G401.6 (cell line): ENCODE data around the gene CSNK1A1L.
"Not testable (repeated sequence)": the region's sequence is repeated elsewhere in the genome, so short reads cannot be mapped to it uniquely, and the experiment has no call there.

ENCODE experiments used
- FAIRE-seq: peaks from 2 replicates; lab custom pipeline; 2012; peaks lifted over from hg19 to GRCh38; lab: Jason Lieb, UNC

Gene CSNK1A1L

GRCh38 chr13:37058910-37059847 lies 46.3 kb downstream of the CSNK1A1L start, which contains the start of gene SUPT20H:
SUPT20H (minus strand) TSS chr13:37059688; CDS start chr13:37051490, 8,198 bp downstream.
- FAIRE-seq = peak; percentile 52

- FAIRE-seq = not testable (repeated sequence)
These were observed 49.2 kb downstream of the CSNK1A1L start for GRCh38 chr13:37056228-37056627.
